ENCODE measurements around the gene SHMT1.
A peak's percentile ranks its signal among the peaks of the same experiment; 100 is the strongest.
"Not testable (repeated sequence)": the region's sequence is repeated elsewhere in the genome, so short reads cannot be mapped to it uniquely, and the experiment has no call there.

SHMT1 gene

DNA sequence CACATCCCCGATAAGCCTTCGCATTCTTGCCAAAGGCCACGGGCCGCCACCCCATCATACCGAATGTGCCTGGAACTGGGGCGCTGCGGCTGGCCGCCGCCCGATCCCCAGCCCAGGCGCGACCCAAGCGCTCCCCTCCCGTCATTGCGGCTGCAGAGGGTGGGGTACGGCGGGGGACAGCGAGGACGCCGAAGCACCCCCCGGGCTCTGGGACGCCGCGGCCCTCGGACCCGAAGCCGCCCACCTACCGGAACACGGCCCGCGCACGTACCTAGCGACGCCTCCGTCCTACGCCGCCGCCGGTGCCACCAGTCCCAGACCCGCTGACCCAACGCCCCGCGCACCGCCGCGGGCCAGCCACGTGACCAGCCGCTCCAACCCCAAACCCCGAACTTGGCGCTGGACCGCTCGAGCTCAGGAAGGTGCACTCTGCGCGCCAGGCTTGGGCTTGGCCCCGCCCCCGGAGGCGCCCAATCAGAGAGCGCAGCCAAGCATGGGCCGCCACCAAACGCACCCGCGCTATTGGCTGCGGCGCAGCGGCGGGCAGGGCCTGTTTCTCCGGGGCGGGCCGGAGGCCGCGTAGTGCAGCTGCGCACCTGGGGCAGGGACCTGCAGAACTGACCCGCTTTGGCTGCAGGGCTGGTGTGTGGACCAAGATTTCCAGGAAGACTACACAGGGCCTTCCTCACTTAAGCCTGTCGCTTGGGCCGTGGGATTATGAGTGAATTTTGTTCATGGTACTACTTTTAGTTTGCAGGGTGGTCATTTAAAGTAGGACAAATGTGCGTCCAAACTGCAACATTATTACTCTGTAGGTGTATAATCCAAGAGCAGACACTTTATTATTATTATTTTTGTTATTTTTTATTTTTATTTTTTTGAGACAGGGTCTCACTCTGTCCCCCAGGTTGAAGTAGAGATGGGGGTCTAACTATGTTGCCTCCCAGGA is at the start of gene SHMT1:
Gene SHMT1, minus strand, starts transcription at position 450 of the 949 bp plus-strand sequence. CDS start 7,569 bp downstream, outside the sequence.
- peak; percentile 80 for DNase-seq

DNA sequence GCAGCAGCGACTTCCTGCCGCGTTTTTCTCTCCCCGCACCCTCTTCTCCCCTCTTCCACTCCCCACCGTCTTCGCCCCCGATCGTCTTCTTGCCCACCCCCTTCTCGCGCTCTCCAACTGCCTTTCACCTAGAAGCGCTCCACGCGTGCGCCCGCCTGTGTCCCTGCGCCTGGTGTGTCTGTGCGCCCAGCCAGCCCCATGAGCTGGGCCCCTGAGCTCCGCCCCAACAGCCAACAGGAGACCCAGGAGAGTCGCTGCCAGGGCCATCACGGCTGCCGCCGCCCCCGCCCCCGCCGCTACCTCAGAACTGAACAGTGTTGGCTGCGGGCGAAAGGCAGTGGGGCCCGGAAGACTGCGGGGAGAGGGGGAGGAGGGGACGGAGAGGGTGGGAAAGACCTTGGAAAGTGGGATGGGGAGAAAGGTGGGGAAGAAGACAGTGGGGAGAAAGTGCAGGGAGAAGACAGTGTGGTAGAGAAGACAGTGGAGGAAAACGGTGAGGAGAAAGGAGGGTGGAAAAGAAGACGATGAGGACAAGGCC is 48.7 kb upstream of the SHMT1 start:
- not testable (repeated sequence) for DNase-seq

DNA sequence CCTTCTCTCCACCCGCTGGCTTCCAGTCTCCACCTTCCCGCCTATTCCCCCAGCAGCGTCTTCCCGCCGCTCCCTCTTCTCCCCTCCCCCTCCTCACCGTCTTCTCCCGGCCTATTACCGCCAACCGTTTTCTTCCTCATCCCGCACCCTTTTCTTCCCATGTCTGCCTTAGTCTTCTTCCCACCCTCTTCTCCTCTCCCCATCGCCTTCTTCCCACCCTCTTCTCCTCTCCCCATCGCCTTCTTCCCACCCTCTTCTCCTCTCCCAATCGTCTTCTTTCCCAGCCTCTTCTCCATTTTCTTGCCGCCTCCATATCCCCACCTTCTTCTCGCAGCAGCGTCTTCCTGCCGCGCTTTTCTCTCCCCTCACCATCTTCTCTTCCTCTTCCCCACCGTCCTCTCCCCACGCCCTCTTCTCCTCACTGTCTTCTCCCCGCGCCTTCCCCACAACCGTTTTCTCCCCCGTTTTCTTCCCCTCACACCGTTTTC is 48.1 kb upstream of the SHMT1 start:
- DNase-seq: not testable (repeated sequence)

DNA sequence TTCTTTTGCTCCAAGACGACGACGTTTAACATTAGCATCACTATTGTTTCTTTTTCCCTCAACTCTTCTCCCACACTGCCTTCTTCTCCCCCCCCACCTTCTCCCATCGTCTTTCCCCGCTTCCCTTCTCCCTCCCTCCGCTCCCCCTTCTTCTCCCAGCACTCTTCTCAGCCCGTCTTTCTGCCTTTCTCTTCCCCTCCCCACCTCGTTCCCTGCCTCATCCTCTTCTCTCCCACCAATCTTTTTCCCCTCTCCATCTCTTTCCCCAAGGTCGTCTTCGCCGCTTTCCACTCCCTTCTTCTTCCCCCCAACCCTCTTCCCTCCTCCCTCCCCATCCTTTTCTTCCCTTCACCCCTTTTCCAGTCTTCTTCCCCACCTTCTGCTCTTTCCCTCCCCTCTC is 47.4 kb upstream of the SHMT1 start:
- DNase-seq: not testable (repeated sequence)

DNA sequence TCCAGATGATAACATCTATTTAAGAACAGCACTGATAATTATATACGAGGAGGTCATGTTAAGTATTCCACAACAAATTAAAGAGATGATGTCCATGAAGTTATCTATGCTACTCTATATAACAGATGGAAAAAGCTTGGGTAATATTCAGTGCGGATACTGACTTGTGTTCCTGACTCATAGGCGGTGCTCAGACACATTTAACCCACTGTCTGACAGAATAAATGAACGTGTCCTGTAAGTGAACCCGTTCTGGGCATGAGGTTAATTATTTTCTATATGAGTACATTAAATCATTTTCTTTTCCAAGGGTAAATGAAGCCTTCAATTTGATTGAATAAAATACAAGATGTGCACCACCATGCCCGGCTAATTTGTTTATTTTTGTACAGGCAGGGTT is 46.0 kb upstream of the SHMT1 start:
- not testable (repeated sequence) for DNase-seq

DNA sequence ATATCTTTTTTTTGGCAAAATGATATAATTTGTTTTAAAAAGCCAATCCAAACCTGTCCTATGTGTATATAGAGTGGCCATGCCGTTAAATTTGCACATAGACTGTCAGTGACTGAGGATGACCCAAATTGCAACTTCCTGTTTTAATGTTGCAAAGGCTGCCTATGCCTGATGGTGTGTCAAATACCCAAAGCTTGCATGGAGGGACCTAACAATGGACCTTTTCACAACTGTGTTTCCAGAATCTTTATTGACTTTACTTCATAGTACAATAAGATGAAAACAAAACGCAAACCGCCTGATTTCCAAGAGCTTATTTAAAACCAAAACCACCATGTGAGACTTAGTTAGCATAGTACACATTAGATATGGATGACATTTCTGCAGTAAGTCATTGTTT is 45.6 kb upstream of the SHMT1 start:
- not testable (repeated sequence) for DNase-seq

DNA sequence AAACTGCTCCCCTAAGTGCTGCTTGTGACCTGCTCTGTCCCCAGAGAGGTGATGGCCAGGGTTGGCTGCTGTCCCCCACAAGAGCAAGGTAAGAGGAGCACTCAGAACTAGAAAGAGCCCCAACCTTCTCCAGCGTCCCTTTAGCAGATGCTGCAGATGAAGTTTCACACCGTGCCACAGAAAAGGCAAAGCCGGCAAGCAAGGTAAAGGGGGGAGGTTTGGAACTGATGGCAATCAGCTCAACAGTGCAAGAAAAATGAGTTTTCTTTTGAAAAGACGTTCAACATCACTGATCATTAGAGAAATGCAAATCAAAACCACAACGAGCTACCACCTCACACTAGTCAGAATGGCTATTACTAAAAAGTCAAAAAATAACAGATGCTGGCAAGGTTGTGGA is 40.3 kb upstream of the SHMT1 start:
- not testable (repeated sequence) for DNase-seq

DNA sequence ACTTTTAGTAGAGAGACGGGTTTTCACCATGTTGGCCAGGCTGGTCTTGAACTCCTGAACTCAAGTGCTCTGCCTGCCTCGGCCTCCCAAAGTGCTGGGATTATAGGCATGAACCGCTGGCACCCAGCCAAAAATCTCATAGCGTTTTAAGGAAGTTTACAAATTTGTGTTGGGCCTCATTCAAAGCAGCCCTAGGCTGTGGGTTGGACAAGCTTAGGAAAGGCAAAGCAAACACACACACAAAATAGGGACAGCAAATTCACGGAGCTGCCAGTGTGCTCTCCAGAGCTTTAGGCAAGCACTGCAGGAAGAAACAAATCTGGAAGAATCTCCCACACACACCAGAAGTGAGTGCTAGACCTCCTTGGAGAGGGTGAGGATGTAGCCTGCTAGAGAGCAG is 39.8 kb upstream of the SHMT1 start:
- not testable (repeated sequence) for DNase-seq

DNA sequence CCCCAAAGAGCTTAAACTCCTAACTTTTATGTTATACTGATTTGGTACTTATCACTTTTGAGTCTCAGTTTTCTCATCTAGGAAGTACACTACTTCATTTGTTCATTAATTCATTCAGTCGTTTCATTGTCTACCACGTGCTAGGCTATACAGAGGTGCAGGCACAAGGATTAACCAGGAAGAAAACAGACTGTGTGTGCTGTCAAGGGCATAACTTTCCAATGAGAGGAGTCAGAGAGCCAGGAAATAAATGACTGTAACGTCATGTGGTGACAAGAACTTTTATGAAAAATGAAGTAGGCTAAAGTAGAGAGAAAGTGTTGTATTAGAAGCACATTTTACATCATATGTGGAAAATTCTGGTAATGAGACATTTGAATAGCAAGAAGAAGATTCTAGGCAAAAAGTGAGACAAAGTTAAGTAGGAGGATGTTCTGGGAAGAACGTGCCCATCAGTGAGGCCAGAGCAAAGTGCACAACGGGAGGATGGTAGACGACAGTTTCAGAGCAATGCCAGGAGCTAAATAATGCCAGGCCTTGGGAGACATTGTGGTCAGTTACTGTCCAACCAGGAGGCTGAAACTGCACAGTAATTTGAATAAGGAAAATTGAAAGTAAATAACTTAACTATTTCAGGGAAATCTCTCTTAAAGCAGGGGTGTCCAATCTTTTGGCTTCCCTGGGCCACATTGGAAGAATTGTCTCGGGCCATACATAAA is 38.7 kb upstream of the SHMT1 start:
- not testable (repeated sequence) for DNase-seq

DNA sequence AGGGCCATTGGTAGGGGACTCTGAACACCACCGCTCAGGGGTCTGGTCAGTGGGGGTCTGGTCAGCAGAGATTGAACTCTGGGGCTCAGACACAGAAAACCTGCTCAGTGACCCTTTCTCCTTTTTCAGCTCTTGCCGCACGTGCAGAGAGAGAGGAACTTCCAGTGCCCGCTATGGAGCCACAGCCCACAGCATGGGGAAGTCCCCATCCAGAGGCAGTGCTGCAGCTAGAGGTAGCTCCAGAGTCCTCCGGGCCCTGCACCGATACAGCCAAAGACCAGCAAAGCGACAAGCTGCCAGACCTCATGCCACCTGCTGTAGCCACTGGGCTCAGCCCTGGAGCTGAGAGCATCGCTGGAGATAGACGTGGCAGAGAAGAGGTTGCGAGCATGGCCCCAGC is 25.4 kb upstream of the SHMT1 start:
- DNase-seq: not testable (repeated sequence)

DNA sequence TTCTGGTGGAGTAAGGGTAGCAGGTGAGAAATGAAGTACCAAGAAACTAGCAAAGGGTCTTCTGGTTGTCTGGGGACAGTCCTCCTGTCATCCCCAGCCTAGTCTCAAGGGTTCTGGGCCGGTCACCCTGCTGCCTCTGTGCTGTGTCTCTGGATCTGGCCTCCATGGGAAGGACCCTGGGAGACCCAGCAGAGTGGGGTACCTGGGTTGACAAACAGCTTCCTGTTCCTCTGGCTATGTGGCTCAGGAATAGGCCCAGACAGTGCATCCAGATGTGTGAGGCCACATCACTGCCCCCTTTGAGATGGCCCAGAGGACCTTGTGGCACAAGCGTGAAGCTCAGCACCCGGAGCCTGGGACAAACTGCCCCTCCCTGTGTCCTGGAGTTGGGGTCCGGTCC is 24.9 kb upstream of the SHMT1 start:
- DNase-seq: not testable (repeated sequence)

DNA sequence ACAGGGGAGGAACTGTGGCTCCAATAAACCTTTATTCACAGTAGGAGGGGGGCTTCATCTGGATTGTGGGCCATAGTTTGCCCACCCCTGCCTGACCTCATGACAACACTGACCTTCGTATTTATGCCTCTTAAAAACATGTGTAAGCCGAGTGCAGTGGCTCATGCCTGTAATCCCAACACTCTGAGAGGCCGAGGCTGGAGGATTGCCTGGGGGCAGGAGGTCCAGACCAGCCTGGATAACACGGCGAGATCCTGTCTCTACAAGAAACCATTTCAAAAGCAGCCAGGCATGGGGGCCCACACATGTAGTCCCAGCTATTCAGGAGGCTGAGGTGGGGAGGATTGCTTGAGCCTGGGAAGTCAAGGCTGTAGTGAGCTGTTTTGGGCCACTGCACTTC is 24.2 kb upstream of the SHMT1 start:
- not testable (repeated sequence) for DNase-seq

DNA sequence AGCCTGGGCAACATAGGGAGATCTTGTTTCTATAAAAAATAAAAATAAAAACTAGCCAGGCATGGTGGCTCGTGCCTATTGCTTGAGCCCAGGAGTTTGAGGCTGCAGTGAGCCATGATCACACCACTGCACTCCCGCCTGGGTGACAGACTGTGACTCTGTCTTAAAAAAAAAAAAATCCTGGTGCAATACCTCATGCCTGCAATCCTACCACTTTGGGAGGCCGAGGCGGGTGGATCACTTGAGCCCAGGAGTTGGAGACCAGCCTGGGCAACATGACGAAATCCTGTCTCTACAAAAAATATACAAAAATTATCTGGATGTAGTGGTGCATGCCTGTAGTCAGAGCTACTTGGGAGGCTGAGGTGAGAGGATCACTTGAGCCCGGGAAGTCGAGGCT is 20.9 kb upstream of the SHMT1 start:
- not testable (repeated sequence) for DNase-seq

DNA sequence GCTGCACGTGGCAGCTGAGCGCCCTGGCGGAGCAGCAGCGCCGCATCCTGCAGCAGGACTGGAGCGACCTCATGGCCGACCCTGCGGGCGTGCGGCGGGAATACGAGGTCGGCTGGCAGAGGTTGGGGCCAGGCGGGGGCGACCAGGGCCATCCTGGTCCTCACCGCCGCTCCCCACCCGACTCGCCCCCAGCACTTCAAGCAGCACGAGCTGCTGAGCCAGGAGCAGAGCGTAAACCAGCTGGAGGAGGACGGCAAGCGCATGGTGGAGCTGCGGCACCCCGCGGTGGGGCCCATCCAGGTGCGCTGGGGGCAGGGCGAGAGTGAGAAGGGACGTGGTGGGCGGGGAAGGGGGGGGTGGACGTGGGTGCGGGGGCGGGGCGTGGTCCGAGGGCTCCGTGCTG is 19.7 kb upstream of the SHMT1 start:
- not testable (repeated sequence) for DNase-seq

DNA sequence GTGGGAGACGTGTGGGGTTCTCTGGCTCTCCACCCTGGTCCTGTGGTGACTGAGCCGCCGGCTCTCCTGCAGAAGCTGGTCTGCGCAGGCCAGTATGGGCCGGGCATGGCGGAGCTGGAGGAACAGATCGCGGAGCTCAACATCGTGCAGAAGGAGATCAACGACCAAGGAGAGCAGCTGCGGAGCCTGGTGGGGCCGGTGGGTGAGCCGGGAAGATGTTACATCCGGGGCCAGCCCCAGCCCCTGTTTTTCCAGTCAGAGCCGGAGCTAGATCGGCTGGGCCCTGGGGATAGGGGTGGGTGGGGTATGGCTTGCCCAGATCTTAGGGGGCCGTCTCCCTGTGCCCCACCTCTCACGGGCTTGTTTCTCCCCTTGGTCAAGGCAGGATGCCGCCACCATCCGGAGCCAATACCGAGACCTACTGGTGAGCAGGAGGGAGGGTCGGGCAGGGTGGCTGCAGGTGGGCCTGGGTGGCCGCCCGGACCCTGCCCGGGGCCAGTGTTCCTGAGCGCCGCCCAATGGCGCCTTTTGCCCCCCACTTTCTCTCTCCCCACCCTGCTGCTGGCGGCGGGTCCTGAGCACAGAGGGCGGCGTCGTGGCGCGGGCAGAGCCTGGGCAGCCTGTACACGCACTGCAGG is 19.2 kb upstream of the SHMT1 start:
- no peak for DNase-seq

DNA sequence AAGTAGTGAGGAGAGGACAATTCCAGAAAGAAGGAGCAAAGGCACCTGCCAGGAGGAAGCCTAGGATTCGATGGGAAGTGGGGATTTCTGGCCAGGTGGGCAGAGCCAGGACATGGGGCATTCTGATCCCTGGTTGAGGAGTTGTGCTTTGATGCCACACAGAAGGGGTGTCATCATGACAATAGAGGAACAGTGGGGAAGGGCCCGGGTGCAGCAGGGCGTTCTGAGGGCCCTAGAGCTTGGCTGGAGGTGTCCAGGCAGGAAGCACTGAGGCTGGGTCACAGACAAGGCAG is 18.5 kb upstream of the SHMT1 start:
- no peak for DNase-seq

DNA sequence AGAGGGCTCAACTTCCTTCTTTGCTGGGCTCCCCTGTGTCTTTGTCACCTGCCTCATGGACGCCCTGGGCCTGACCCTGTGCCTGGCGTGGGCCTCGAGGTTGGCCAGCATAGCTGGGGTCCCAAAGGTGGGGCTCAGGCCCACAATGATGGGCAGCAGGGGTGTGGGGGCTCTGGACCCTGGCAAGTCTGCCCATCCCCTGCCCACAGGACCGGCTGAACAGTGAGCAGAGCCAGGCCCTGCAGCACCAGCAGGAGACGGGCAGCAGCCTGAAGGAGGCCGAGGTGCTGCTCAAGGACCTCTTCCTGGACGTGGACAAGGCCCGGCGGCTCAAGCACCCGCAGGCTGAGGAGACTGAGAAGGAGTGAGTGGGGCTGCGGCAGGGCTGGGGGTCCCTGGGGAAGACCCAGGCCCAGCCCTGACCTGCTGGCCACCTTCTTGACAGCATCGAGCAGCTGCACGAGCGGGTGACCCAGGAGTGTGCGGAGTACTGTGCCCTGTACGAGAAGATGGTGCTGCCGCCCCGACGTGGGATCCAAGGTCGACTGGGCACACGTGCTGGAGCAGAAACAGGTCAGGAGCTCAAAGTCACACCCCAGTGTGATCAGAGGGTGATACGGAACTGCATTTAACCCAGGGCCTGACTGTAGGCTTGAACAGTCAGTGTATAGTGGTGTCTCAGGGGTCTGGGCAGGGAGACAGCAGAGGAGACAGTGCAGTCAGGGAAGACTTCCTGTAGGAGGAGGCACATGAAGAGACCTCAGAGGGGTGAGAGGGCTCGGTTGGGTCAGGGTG is 18.0 kb upstream of the SHMT1 start:
- no peak for DNase-seq

DNA sequence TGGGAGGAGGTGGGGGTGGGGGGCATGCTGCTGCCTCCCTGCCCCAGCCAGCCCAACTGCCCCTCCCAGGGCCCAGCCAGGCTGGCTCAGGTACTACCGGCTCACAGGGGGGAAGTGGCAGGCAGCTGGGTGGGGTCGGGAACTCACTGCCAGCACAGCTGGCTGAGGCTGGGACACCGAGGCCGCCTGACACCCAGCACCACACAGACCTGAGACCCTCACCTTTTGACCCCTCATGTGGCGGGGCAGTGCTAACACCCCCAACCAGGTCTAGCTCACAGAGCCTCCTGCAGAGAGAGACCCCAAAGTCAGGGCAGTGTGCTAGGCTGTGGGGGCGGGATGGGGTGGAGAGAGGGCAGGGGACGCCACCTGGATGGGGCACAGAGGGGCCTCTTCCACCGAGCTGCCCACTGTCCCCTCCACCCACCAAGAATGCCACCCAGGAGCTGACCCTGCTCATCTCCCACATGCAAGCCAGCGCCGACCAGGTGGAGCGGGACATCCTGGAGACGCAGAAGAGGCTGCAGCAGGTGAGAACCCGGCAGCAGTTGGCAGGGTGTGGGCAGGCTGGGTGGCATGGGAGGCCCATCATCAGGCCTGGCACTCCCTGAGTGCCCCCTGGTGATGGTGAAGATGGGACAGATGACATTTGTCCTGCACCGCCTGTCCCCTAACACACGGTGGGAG is 17.3 kb upstream of the SHMT1 start:
- no peak for DNase-seq

DNA sequence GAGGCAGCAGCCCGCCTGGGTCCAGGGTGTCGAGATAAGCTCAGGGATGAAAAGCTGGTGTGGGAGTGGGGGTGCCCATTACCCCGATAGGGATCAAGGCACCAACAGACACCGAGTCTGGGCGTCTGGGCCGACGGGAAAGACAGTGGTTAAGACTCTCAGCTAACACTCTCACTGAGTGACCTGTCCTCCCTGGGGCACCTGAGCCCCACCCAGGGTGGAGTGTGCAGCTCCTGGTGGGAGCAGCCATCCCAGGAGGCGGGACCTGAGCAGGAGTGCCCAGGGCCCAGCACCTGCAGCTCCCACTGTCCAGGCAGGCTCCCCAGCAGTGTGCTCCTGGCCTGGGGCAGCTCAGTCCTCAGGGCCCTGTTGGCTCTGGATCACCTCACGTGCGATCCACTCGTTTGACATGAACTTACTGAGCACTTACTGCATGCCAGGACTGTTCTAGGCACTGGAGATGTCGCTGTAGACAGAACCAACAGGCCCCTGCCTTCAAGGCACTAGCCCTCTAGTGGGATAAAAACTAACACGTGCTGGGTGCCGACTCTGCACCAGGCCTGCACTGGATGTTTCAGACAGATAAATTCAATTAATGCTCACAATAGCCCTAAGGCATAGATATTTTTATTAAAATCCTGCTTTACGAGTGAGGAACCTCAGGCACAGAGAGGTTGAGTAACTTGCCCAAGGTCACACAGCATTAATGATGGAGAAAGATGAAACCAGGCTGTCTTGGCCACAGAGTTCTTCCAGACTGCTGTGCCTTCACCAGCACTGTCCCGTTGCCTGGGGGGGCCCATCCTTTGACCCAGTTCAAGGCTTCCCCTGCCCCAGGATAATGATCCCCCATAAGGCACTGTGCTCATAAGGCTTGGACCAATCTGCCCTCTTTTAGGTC is 16.1 kb upstream of the SHMT1 start:
- no peak for DNase-seq

DNA sequence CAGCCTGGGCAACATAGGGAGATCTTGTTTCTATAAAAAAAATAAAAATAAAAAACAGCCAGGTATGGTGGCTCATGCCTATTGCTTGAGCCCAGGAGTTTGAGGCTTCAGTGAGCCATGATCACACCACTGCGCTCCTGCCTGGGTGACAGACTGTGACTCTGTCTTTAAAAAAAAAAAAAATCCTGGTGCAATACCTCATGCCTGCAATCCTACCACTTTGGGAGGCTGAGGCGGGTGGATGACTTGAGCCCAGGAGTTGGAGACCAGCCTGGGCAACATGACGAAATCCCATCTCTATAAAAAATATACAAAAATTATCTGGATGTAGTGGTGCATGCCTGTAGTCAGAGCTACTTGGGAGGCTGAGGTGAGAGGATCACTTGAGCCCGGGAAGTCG is 15.3 kb upstream of the SHMT1 start:
- DNase-seq: not testable (repeated sequence)

DNA sequence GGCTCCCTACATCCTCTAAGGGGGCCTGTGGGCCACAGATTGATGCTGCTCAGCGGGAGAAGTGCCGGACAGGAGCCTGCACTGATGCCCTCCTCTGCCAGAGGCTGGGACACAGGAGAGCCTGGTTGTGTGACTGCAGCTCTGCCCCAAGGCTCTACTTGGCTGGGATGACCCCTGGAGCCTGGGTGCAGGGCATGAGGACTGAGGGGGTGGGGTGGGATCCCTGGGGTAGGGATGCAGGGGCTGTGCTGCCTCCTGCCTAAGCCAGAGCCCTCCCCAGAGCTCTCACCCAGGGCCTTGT is 14.8 kb upstream of the SHMT1 start:
- no peak for DNase-seq

Data from NCI-H1694 treated with DMSO at 0.1 percent for 48 hours (cell line).